ENCODE measurements around the gene PSENEN.

The PSENEN gene

GRCh38 chr19:35775298-35776101 is 30.0 kb downstream of the PSENEN start, which contains the start of gene ARHGAP33:
ARHGAP33 (plus strand) TSS chr19:35775564; CDS start chr19:35775659, 95 bp downstream.
- DNase-seq, result peak; percentile 97 to 100

GRCh38 chr19:35776102-35776788 is 30.8 kb downstream of the PSENEN start:
- DNase-seq, result peak; percentile 41 to 70

- DNase-seq, result peak in 1 of 2 experiments; percentile 56
These were observed 31.8 kb downstream of the PSENEN start for GRCh38 chr19:35777086-35777841.

- no peak for DNase-seq
These were observed 32.5 kb downstream of the PSENEN start for GRCh38 chr19:35777961-35778360.

GRCh38 chr19:35779033-35779432 is 33.6 kb downstream of the PSENEN start:
- DNase-seq, result no peak

- DNase-seq, result no peak
These were observed 34.6 kb downstream of the PSENEN start for GRCh38 chr19:35780058-35780457.

- DNase-seq, result no peak
These were observed 35.3 kb downstream of the PSENEN start for GRCh38 chr19:35780717-35781116.

GRCh38 chr19:35781650-35782049 is 36.2 kb downstream of the PSENEN start:
- no peak for DNase-seq

- no peak for DNase-seq
These were observed 37.1 kb downstream of the PSENEN start for GRCh38 chr19:35782589-35782988.

GRCh38 chr19:35783469-35784434 is 38.3 kb downstream of the PSENEN start:
- no peak for DNase-seq

- peak in 1 of 2 experiments; percentile 16 for DNase-seq
These were observed 39.3 kb downstream of the PSENEN start for GRCh38 chr19:35784503-35785338.

GRCh38 chr19:35785339-35785627 is 39.8 kb downstream of the PSENEN start:
- DNase-seq, result no peak

- no peak for DNase-seq
These were observed 41.1 kb downstream of the PSENEN start for GRCh38 chr19:35786299-35787160.

GRCh38 chr19:35787227-35787799 is 41.9 kb downstream of the PSENEN start:
- no peak for DNase-seq

GRCh38 chr19:35788205-35788960 is 42.9 kb downstream of the PSENEN start:
- no peak for DNase-seq

- DNase-seq, result no peak
These were observed 43.9 kb downstream of the PSENEN start for GRCh38 chr19:35789195-35789977.

- DNase-seq, result no peak
These were observed 44.8 kb downstream of the PSENEN start for GRCh38 chr19:35789978-35790944.
